PC-3 (cell line): Measurements from ENCODE around the gene SLC12A5.

ENCODE experiments used
- CTCF ChIP-seq: fragments of 300-600 bp; sonication (generic); conservative IDR thresholded peaks from 2 replicates; pipeline ENCODE4 v1.5.1; 2017; ENCODE audit warnings: antibody characterized with exemption, low read depth, mild to moderate bottlenecking, low read length
- EZH2 ChIP-seq: fragments of 300-600 bp; sonication (generic); IDR thresholded peaks from one replicate; pipeline ENCODE4 v1.6.1; 2017; ENCODE audit warnings: antibody characterized with exemption, mild to moderate bottlenecking, low read length; ENCODE audit not compliant: unreplicated experiment
- EZH2phosphoT487 ChIP-seq: fragments of 300-600 bp; sonication (generic); IDR thresholded peaks from 2 replicates; pipeline ENCODE4 v1.6.1; 2018; ENCODE audit warnings: mild to moderate bottlenecking, antibody characterized with exemption, low read length, borderline replicate concordance

GRCh38 chr20:46014517-46015396, 14.3 kb upstream of the SLC12A5 start:
- TF ChIP-seq CTCF, result no peak
- TF ChIP-seq EZH2, result no peak
- TF ChIP-seq EZH2phosphoT487, result no peak
